IPS-11a (cell line): Measurements from ENCODE around the gene MTR.

ENCODE experiments used
- H3K4me3 ChIP-seq: one replicate; pipeline ENCODE4 v1.5.1; 2013; ENCODE audit warnings: low read depth, low read length, control low read depth

Gene MTR

DNA sequence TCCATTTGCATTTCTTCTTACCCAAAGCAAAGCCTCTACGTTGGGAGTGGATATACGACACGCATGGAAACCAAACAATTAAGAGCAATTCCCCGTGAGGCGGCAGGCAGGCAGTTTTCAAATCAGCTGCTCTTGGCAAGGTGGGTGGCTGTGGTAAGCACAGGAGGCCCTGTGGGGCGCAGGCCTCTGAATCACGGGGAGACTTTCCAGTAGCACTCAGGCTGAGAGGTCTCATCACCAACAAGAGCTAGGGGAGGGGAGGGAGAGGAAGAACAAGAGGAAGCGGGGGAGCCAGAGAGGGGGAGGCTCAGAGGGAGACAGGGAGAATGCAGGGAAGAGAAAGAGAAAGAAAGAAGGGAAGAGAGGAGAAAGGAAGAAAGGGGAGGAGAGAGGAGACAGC lies 152.7 kb downstream of the MTR start:
- H3K4me3 ChIP-seq = no peak overlapping the region

DNA sequence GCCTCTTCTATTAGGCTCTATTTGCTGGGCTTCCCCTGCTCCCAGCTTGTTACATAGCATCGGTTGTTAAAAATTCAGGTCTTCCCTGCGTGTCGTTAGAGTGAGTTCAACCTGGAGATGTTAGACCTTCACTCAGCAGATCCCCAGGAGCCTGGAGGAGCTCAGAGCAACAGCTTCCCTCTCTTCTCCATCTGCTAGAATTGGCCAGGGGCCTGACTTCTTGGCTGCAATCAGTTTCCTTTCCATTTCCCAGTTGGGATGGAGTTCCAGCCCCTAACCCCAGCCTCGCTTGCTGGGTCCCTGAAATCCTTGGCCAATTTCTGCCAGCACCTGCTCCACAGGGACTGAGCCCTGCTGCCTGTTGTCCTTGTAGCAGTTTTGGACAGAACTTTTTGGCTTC lies 153.3 kb downstream of the MTR start:
- H3K4me3 ChIP-seq = no peak overlapping the region

DNA sequence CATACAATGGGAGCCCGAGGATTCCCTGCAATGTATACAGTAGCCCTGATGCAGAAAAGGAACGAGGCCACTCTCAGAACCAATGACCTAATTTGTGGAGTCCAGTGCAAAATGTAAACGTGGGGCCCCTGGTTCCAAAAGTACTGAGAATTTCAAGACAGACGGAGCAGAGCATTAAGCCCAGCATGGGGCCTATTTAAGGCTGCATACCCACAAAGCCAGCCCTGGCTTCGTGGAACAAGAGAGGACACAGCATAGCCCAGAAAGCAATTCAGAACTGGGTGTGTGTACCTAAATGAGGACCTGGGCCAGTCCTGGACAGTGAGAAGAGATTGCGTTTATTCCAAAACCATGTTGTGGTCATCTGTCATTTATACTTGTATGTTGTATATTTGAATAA lies 153.9 kb downstream of the MTR start:
- H3K4me3 ChIP-seq = no peak overlapping the region

DNA sequence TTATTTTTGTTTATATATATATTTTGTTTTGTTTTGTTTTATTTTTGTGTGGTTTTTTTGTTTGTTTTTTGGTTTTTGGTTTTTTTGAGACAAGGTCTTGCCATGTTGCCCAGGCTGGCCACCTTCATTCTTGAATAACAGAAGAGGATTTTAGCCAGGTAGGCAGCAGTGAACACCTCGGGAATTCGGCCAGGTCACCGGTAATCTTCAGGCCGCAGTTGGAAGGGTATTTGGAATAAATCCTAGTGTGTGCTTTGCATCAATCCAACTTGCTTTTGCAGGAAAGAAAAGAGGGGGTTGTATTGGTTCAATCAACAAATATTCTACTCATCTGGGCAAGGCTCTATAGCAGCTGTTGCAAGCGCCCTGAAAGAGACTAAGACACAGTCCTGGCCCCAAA lies 155.3 kb downstream of the MTR start:
- no peak overlapping the region for H3K4me3 ChIP-seq

DNA sequence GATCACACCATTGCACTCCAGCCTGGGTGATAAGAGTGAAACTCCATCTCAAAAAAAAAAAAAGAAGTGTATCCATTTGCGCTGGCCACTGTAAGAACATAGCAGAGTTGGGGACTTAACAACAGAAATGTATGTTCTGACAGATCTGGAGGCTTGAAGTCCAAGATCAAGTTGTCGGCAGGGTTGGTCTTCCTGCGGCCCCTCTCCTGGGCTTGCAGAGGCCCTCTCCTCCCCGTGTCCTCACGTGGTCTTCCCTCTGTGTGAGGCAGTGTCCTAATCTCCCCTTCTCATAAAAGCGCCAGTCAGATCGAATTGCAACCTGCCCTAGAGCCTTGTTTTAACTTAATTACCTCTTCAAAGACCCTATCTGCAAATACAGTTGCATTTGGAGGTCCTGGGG lies 156.6 kb downstream of the MTR start:
- no peak overlapping the region for H3K4me3 ChIP-seq

DNA sequence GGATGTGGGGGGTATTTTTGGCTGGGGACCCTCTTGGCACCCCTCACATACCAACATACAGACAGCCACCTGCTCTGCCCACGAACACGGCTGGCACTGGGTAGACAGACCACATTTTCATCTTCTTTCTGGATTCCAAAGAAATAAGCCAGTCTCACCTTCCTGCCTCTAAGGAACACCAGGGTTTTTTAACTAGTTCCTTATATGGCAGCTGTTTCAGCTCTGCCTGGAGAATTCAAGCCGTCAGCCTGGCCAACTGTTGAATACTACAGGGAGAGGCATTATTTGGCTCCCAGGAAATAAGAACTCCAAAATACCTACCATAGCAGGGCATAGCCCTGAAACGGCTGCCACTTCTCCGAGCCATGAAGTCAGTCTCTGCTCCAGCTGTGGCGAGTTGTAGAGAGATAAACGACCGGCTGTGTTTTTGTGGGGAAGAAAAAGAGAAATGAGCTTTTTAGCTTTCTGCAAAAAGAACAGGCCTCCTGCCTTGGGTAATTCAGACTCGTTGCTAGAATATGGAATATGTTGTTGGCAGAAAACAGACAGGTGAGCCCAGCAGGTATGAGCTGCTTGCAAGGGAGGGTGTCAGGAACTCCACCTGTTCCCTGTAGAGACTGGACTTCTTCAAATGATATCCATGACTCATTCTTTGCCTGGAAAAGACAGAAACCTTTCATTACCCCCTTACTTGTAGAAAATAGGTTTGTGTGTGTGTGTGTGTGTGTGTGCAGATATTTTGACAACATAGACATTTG lies 157.3 kb downstream of the MTR start:
- no peak overlapping the region for H3K4me3 ChIP-seq

DNA sequence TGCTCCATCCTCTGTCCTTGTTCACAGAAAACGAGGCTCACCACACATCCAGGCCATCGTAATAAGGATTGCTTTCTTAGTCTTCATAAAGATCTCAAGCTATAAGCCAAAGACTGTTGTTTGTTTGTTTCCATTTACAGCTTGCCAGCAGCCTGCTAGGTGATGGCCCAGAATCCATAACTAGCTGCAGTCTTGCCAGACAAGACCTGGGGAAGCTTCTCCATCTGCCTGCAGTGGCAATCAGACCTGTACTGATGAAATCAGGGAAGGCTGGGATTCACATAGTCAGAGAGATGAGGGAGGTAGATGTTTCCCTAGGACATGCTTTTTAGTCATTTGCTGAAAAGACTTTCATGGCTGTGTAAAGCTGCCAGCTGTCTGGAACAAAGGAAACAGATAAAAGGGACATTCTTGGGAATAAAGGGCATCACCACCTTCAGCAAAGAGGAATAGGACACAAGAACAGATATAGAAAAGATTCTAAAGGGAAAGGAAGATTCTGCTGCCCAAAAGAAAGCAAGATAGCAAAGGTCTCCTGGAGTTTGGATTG lies 158.1 kb downstream of the MTR start:
- no peak overlapping the region for H3K4me3 ChIP-seq
